ENCODE data around the gene FAM9B.
"Not testable (repeated sequence)": the region's sequence is repeated elsewhere in the genome, so short reads cannot be mapped to it uniquely, and the experiment has no call there.

Gene FAM9B

DNA sequence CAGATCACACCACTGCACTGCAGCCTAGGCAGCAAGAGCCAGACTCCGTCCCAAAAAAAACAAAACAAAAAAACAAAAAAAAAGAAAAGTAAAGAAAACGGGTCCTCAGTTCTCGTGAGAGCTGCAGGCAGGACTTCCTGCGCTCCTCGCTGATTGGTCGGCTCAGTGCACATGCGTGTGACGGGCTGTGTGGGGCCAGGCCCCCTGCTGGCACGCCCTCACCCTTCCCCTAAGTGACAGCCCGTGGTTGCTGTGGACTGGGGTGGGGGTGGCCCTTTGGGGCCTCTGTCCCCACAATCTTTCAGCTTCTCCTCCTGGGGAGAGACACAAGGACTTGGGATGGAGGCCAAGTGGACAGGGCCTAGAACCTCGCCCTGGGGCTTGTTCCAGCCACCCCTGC is at the start of gene FAM9B:
Gene FAM9B (minus strand): TSS at position 139 of the 400 bp plus-strand sequence. CDS start 1,141 bp downstream, outside the sequence.
- no peak for DNase-seq (ENCODE audit: low read depth, low spot score)

- DNase-seq (ENCODE audit: low read depth, low spot score) = no peak
Observed at GRCh38 chrX:9081271-9081670, 47.3 kb upstream of the FAM9B start.

DNA sequence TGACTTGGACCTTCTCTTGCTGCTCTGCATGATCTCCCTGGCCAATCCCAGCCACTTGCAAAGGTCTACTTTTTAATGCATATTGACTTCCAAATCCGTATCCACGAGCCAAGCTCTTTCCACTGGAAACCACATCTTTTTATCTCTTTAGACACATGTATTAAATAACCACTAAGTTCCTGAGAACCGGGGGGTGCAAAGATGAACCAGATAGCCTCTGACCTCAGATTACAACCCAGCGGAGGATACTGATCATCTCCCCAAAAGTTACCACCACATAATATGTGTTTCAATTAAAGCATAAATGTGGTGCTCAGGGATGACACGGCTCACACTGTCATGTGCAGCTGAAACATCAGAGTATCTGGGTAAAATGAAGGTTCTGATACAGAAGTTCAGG is 40.4 kb upstream of the FAM9B start:
- no peak for DNase-seq (ENCODE audit: low read depth, low spot score)

DNA sequence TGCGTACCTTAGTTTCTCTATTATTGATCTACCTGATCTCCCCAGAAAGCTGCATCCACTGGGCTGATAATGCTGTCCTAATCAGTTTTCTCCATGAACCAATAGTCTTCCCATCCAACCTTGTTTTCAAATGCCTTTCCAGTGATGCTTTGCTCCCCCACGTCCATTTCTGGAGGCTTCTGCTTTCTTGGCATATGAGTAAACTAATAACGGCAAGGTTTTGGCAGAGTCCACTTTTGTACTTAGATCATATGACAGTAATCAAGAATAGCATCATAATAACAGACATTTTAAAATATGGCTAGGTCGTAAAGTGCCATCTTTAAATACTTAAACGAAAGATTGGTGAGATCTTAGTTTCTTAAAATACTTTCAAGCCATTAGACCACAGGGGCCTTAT is 38.4 kb upstream of the FAM9B start:
- no peak for DNase-seq (ENCODE audit: low read depth, low spot score)

DNA sequence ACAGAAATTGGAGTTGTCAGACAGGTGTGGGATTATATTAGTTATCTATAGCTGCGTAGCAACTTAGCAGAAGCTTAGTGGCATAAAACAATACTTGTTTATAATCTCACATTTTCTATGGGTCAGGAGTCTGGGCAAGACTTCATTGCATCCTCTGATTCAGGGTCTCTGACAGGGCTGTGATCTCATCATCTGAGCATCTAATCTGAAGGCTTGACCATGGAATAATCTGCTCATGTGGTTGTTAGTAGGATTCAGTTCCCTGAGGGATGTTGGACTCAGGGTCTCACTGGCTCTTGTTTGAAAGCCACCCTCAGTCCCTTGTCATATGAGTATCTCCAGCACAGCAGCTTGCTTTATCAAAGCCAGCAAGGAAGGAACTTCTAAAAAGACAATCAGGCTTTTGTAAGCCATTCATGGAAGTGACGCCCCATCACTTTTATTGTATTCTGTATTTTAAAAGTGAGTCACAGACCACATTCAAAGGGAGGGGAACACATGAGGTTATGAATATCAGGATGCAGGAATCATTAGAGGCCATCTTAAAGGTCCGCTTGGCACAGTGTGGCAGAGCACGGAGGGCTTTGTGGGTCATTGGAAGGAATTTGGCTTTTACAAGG is 37.2 kb upstream of the FAM9B start:
- peak; percentile 48 for DNase-seq (ENCODE audit: low read depth, low spot score)

- DNase-seq (ENCODE audit: low read depth, low spot score) = peak; percentile 6
Observed at GRCh38 chrX:9069573-9069972, 35.6 kb upstream of the FAM9B start.

DNA sequence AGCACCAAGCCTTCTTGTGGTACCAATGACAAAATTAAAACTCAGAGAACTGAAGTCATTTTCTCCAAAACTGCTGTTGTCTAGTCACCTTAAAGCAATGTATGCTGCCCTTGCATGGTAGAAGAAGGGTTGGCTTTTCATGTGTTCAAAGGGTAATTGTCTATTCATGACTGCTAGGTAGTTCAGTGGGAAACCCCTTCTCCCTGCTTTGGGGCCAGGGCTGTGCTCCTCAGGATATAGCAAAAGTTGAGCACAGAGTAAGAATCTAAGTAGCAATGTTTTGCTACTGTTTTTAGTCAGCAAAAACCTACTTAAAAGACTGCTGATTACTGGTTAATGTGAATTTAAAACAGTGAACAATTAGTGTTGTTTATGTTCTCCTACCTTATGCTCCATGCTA is 30.8 kb upstream of the FAM9B start:
- no peak for DNase-seq (ENCODE audit: low read depth, low spot score)

GRCh38 chrX:9062641-9063040 is 28.7 kb upstream of the FAM9B start:
- DNase-seq (ENCODE audit: low read depth, low spot score) = no peak

DNA sequence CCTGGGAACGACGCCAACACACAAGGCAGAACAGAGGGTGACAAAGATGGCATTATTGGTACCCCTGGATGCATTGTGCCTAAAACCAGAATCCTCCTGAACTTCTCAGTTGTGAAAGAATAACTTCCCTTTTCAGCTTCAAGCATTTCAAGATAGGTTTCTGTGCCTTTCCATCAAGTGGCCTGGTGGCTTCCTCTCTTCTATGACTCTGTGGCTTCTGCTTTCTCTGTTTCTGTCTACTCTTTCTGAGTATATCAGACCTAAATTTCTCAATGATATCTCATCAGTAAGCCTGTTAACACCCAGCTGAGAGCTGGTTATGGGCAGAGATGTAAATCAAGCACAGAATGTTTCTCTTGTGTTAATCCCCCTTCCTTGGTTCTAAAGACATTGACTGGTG is 21.4 kb upstream of the FAM9B start:
- DNase-seq (ENCODE audit: low read depth, low spot score) = no peak

- DNase-seq (ENCODE audit: low read depth, low spot score) = no peak
Observed at GRCh38 chrX:9052081-9052480, 18.2 kb upstream of the FAM9B start.

DNA sequence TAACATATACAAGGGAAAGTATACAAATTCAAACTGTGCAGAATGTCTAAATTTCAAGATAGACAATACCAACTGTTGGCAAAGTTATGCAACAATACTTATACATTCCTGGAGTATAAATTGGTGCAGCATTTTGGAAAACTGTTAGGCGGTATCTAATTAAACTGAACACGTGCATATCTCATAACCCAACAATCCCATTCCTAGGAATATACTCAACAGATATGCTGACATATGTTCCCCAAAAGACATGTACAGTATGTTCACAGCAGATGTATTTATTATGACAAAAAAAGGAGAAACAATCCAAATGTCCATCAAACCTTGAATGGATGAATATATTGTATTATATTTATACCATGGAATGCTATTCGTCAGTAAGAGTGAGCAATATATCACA is 16.4 kb upstream of the FAM9B start:
- DNase-seq (ENCODE audit: low read depth, low spot score) = no peak

DNA sequence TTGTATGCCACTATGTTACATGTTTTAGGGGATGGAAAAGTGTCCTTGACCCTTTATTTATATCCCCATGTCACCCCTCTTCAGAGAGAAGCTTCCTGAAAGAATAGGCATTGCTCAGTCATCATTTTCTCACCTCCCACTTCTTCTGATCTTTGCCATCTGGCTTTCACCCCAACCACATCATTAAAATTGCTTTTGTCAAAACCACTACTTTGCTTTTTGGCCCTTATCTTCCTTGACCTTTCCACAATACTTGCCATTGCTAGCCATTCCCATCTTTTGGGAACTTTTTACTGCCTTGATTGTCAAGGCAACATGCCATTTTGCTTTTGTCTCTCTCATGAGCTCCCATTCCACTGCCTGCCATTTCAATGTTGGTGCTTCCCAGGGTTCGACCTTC is 14.9 kb upstream of the FAM9B start:
- peak; percentile 48 for DNase-seq (ENCODE audit: low read depth, low spot score)

DNA sequence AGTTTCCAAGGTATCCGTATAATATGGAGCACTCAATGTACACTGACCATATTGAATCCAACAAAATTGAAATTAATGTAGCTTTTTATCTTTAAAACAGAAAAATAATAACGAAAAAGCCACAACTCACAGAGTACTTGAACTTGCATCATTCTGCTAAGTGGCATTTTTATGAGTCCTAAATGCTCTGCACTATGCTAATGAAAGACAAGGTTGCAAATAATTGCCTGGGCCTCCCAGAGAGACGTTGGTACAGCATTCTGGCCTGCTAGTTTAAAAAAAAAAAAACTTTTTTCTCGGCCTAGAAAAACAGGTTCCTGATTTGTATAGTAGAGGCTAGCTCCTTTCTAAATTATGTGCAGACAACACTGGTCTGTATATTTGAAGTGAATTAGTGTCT is 4.3 kb upstream of the FAM9B start:
- DNase-seq (ENCODE audit: low read depth, low spot score) = no peak

DNA sequence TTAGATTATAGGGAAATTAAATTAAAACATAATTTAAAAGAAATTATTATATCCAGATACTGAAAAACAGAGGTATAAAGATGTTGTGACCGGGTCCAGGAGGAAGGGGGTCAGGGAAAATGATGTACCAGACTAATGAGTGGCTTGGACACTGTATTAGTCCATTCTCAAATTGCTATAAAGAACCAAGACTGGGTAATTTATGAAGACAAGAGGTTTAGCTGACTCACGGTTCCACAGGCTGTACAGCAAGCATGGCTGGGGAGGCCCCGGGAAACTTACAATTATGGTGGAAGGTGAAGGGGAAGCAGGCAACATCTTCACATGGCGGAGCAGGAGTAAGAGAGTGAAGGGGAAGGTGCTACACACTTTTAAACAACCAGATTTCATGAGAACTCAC is 3.4 kb upstream of the FAM9B start:
- DNase-seq (ENCODE audit: low read depth, low spot score) = no peak

- no peak for DNase-seq (ENCODE audit: low read depth, low spot score)
Observed at GRCh38 chrX:9033586-9033985, 341 bp downstream of the FAM9B start.

DNA sequence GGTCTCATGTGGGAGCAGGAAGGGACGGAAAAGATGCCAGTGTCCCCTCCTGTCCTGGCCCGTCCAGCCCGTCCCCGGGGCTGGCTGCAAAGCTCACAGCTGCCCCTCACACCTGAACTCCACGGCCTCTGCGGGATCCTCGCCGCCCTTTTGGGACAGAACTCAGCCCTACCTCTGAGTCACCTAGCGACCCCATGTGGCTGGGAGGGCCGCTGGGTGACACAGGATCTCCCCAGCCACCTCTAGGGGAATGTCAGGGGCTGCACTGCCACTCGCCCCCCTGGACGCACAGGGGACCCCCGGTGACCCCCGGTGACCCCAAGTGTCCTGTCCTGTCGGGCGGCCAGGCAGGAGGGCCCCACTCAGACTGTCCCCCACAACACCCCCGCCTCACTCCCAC is 748 bp downstream of the FAM9B start:
- no peak for DNase-seq (ENCODE audit: low read depth, low spot score)

DNA sequence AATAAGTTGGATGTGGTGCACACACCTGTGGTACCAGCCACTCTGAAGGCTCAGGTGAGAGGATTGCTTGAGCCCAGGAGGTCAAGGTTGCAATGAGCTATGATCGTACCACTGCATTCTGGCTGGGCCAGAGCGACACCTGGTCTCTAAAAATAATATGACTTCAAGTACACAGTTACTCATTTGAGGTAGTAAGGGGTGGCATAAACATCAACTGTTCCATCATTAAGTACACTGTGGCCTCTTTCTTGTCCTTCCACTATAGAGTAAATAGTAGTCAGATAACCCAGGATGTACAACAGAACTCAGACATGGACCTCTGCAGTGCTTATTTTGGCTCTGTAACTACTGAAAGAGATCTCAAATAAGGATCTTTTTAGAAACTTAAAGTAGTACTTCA is 10.6 kb downstream of the FAM9B start:
- no peak for DNase-seq (ENCODE audit: low read depth, low spot score)

DNA sequence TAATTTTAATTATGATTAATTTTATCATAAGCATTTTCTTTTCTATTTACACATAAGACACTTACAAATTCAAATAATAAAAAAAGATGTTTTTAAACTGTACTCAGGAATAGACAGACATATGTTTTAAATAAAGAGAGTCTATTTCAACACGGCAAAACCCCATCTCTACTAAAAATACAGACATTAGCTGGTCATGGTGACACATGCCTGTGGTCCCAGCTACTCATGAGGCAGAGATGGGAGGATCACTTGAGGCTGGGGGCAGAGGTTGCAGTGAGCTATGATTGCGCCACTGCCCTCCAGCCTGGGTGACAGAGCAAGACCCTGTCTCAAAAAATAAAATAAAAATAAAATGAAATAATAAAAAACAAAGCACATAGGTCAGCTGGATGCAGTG is 14.8 kb downstream of the FAM9B start:
- DNase-seq (ENCODE audit: low read depth, low spot score) = no peak

- DNase-seq (ENCODE audit: low read depth, low spot score) = not testable (repeated sequence)
Observed at GRCh38 chrX:9018332-9018731, 15.6 kb downstream of the FAM9B start.

- no peak for DNase-seq (ENCODE audit: low read depth, low spot score)
Observed at GRCh38 chrX:9003041-9003440, 30.9 kb downstream of the FAM9B start.

GRCh38 chrX:8988446-8988845 is 45.5 kb downstream of the FAM9B start:
- peak; percentile 17 for DNase-seq (ENCODE audit: low read depth, low spot score)

GRCh38 chrX:8987672-8988250 is 46.2 kb downstream of the FAM9B start:
- DNase-seq (ENCODE audit: low read depth, low spot score) = no peak

GRCh38 chrX:8984231-8984630 is 49.7 kb downstream of the FAM9B start:
- no peak for DNase-seq (ENCODE audit: low read depth, low spot score)

GRCh38 chrX:8981723-8982122 is 52.2 kb downstream of the FAM9B start:
- DNase-seq (ENCODE audit: low read depth, low spot score) = no peak

Measured in astrocyte of the hippocampus (primary cell).